ENCODE data around the gene CCT5.
"Not testable (repeated sequence)": the region's sequence is repeated elsewhere in the genome, so short reads cannot be mapped to it uniquely, and the experiment has no call there.

The CCT5 gene

GRCh38 chr5:10233505-10233904 lies 16.6 kb upstream of the CCT5 start:
- ATAC-seq: peak; percentile 92
- TF ChIP-seq ARNTL (CRISPR knock-in tag; IDR thresholded peaks at IDR 0.05; ENCODE audit: borderline replicate concordance, low read depth) (no peak), ZNF70 (CRISPR knock-in tag; IDR thresholded peaks at IDR 0.05) (no peak), ZC3H10 (CRISPR knock-in tag; IDR thresholded peaks at IDR 0.05) (no peak), SNAI2 (CRISPR knock-in tag; IDR thresholded peaks at IDR 0.05) (no peak), ESRRG (CRISPR knock-in tag; IDR thresholded peaks at IDR 0.05) (no peak), OSR1 (CRISPR knock-in tag; IDR thresholded peaks at IDR 0.05) (no peak), CSDC2 (CRISPR knock-in tag; IDR thresholded peaks at IDR 0.05) (no peak), ZNF8 (CRISPR knock-in tag; IDR thresholded peaks at IDR 0.05) (no peak), ISL1 (CRISPR knock-in tag; IDR thresholded peaks at IDR 0.05) (no peak), CREB5 (CRISPR knock-in tag; IDR thresholded peaks at IDR 0.05; ENCODE audit: low read depth) (no peak), ZFP3 (CRISPR knock-in tag; IDR thresholded peaks at IDR 0.05) (no peak), GLIS3 (CRISPR knock-in tag; IDR thresholded peaks at IDR 0.05) (no peak), TOX (CRISPR knock-in tag; IDR thresholded peaks at IDR 0.05; ENCODE audit: borderline replicate concordance) (no peak)

GRCh38 chr5:10235350-10235749 lies 14.7 kb upstream of the CCT5 start:
- ATAC-seq: no peak
- TF ChIP-seq CSDC2 (CRISPR knock-in tag; IDR thresholded peaks at IDR 0.05) (no peak), GLIS3 (CRISPR knock-in tag; IDR thresholded peaks at IDR 0.05) (no peak), ISL1 (CRISPR knock-in tag; IDR thresholded peaks at IDR 0.05) (no peak), TCF4 (CRISPR knock-in tag; IDR thresholded peaks at IDR 0.05; ENCODE audit: borderline replicate concordance) (no peak), ESRRG (CRISPR knock-in tag; IDR thresholded peaks at IDR 0.05) (no peak)

- TF ChIP-seq SNAI2 (CRISPR knock-in tag; IDR thresholded peaks at IDR 0.05): no peak
- TF ChIP-seq GLIS3 (CRISPR knock-in tag; IDR thresholded peaks at IDR 0.05): no peak
- no peak for TF ChIP-seq TCF4 (CRISPR knock-in tag; IDR thresholded peaks at IDR 0.05; ENCODE audit: borderline replicate concordance)
- no peak for TF ChIP-seq CREB5 (CRISPR knock-in tag; IDR thresholded peaks at IDR 0.05; ENCODE audit: low read depth)
- no peak for TF ChIP-seq ZNF70 (CRISPR knock-in tag; IDR thresholded peaks at IDR 0.05)
- no peak for TF ChIP-seq OSR1 (CRISPR knock-in tag; IDR thresholded peaks at IDR 0.05)
- no peak for TF ChIP-seq POU6F1 (CRISPR knock-in tag; IDR thresholded peaks at IDR 0.05; ENCODE audit: borderline replicate concordance, low read depth)
- no peak for TF ChIP-seq CSRNP3 (CRISPR knock-in tag; IDR thresholded peaks at IDR 0.05)
- TF ChIP-seq ZNF565 (CRISPR knock-in tag; conservative IDR thresholded peaks at IDR 0.05; ENCODE audit: low read depth): no peak
- ATAC-seq: no peak
Measured at GRCh38 chr5:10243660-10244240, 6.3 kb upstream of the CCT5 start.

GRCh38 chr5:10244342-10244944 lies 5.6 kb upstream of the CCT5 start:
- TF ChIP-seq ZFP3 (CRISPR knock-in tag; IDR thresholded peaks at IDR 0.05): no peak
- no peak for ATAC-seq

- ATAC-seq: no peak
- TF ChIP-seq ZNF70 (CRISPR knock-in tag; IDR thresholded peaks at IDR 0.05): no peak
- TF ChIP-seq PPARA (CRISPR knock-in tag; IDR thresholded peaks at IDR 0.05; ENCODE audit: borderline replicate concordance): no peak
- TF ChIP-seq GLIS3 (CRISPR knock-in tag; IDR thresholded peaks at IDR 0.05): no peak
- TF ChIP-seq TSHZ2 (CRISPR knock-in tag; IDR thresholded peaks at IDR 0.05): no peak
- TF ChIP-seq CREB5 (CRISPR knock-in tag; IDR thresholded peaks at IDR 0.05; ENCODE audit: low read depth): no peak
- no peak for TF ChIP-seq ZC3H10 (CRISPR knock-in tag; IDR thresholded peaks at IDR 0.05)
Measured at GRCh38 chr5:10246761-10247160, 3.3 kb upstream of the CCT5 start.

- ATAC-seq: not testable (repeated sequence)
Measured at GRCh38 chr5:10247217-10247616, 2.9 kb upstream of the CCT5 start.

Data from SK-N-SH treated with all-trans-retinoic acid at 6 μM for 48 hours (cell line).